Activated CD8-positive, alpha-beta T cell treated with anti-CD3 and anti-CD28 coated beads for 36 hours (primary cell): ENCODE results near the gene KIF2A. TPM values are rescaled to one million over a fixed set of nuclear protein-coding genes. Genes with fewer than 3 reads are reported as not detected.

Source experiments
- ATAC-seq: fragments of 200-7000 bp; cut with Tn5 transposase; one replicate; pipeline ENCODE4 v1.10.0; 2021; ENCODE audit warnings: mild to moderate bottlenecking, moderate library complexity
- CTCF ChIA-PET: fragments of 350-600 bp; sonication (Branson Sonifier 250); formaldehyde crosslinking; loops from one replicate; lab custom pipeline; 2021; ENCODE audit warnings: antibody characterized with exemption; lab: Charles Lee
- POLR2A ChIA-PET: fragments of 350-600 bp; sonication (Branson Sonifier 250); formaldehyde crosslinking; loops from one replicate; lab custom pipeline; 2021; ENCODE audit warnings: antibody characterized with exemption; lab: Charles Lee
- DNase-seq: peaks from one replicate; pipeline ENCODE4 v3.0.0-alpha.2; 2020
- H3K27ac Mint-ChIP-seq: one replicate; pipeline ENCODE4 v1.8.0; 2021; ENCODE audit warnings: mild to moderate bottlenecking, mixed read lengths
- H3K27me3 Mint-ChIP-seq: one replicate; pipeline ENCODE4 v1.8.0; 2021; ENCODE audit warnings: mixed read lengths
- H3K36me3 Mint-ChIP-seq: one replicate; pipeline ENCODE4 v1.8.0; 2021; ENCODE audit warnings: low read depth, mixed read lengths
- H3K4me1 Mint-ChIP-seq: one replicate; pipeline ENCODE4 v1.8.0; 2021; ENCODE audit warnings: low read depth, mixed read lengths
- H3K4me3 Mint-ChIP-seq: one replicate; pipeline ENCODE4 v1.8.0; 2021; ENCODE audit warnings: mild to moderate bottlenecking, moderate library complexity, mixed read lengths
- H3K9me3 Mint-ChIP-seq: one replicate; pipeline ENCODE4 v1.8.0; 2021; ENCODE audit warnings: mixed read lengths
- intact Hi-C: fragments of 100-400 bp; cut with micrococcal nuclease; formaldehyde crosslinking; loops from one replicate; pipeline ENCODE4 v1.10.0; 2022
- total RNA-seq, 2 experiments: library from RNA; stranded (reverse); gene quantifications; one replicate each; pipeline ENCODE4 v1.2.3, GENCODE V29; 2021
- TF ChIP-seq, protein P1 (sequence below): fragments of 200-600 bp; IDR thresholded peaks from one replicate; pipeline ENCODE4 v1.8.0; 2022; ENCODE audit warnings: antibody characterized with exemption, mild to moderate bottlenecking

The KIF2A gene
- total RNA-seq, 2 experiments from 2014 or later = 251 to 257 TPM

DNA sequence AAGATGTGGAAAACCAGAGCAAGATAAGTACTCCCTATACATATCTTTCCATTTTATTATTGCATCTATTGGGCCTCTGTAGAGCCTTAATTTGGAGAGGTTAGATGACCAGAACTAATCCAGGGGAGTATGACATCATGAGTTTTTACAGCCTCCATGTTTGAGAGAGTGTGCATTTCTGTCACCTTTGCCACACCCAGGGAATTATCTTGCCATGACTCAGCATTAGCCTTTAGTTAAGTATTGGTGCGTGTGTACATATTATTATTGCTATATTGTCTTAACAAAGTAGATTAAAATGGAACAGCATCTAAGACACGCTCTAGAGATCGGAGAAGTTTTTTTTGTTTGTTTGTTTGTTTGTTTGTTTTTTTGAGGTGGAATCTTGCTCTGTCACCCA is 70.1 kb downstream of the KIF2A start:
- ATAC-seq (no peak), DNase-seq (no peak)
- intact Hi-C loops = no loop called here
- no peaks in the 10 kb centered on the region for H3K4me1 Mint-ChIP-seq
- peak overlapping the region; percentile 40 for H3K27ac Mint-ChIP-seq
- H3K36me3 Mint-ChIP-seq = peaks cover 65% of the 10 kb centered on the region
- POLR2A ChIA-PET = no interaction called here
- H3K27me3 Mint-ChIP-seq = no peaks in the 10 kb centered on the region
- no peak overlapping the region for H3K4me3 Mint-ChIP-seq
- no peaks in the 10 kb centered on the region for H3K9me3 Mint-ChIP-seq
- CTCF ChIA-PET = no interaction called here
- TF ChIP-seq, protein P1, sequence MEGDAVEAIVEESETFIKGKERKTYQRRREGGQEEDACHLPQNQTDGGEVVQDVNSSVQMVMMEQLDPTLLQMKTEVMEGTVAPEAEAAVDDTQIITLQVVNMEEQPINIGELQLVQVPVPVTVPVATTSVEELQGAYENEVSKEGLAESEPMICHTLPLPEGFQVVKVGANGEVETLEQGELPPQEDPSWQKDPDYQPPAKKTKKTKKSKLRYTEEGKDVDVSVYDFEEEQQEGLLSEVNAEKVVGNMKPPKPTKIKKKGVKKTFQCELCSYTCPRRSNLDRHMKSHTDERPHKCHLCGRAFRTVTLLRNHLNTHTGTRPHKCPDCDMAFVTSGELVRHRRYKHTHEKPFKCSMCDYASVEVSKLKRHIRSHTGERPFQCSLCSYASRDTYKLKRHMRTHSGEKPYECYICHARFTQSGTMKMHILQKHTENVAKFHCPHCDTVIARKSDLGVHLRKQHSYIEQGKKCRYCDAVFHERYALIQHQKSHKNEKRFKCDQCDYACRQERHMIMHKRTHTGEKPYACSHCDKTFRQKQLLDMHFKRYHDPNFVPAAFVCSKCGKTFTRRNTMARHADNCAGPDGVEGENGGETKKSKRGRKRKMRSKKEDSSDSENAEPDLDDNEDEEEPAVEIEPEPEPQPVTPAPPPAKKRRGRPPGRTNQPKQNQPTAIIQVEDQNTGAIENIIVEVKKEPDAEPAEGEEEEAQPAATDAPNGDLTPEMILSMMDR = no peak

DNA sequence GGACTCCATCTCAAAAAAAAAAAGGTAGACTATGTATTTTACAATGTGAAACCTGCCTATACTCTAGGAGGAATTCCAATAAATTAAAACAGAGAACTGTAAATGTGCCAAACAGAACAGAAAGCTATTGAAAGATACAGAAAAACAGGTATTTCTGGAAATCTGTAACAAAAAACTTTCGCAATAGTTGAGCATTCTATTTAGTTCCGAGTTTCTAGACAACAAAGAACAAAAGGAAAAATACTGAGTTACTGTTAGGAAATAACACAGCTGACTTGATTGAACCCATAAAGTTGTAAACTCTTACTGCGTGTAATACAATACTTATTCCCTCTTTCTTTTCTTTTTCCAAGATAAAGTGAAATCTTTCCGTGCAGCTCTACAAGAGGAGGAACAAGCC is 79.1 kb downstream of the KIF2A start:
- H3K4me1 Mint-ChIP-seq = peaks cover 2% of the 10 kb centered on the region
- ATAC-seq (no peak), DNase-seq (no peak)
- CTCF ChIA-PET = interaction anchor here (0.8 to 1.5 kb wide), 6 partner anchors 14 to 160 kb away, joined by 3 to 6 read pairs (median 3); no protein-coding TSS in a partner anchor
- peak overlapping the region; percentile 51 for H3K27ac Mint-ChIP-seq
- POLR2A ChIA-PET = interaction anchor here (1.1 to 5.8 kb wide), 2 partner anchors 18 to 21 kb away, joined by 3 to 31 read pairs; partner anchors contain the start of gene DIMT1
- no peak overlapping the region for H3K4me3 Mint-ChIP-seq
- no peaks in the 10 kb centered on the region for H3K9me3 Mint-ChIP-seq
- TF ChIP-seq, protein P1 = no peak
- H3K27me3 Mint-ChIP-seq = no peaks in the 10 kb centered on the region
- peaks cover 51% of the 10 kb centered on the region for H3K36me3 Mint-ChIP-seq
- intact Hi-C loops = no loop called here

DNA sequence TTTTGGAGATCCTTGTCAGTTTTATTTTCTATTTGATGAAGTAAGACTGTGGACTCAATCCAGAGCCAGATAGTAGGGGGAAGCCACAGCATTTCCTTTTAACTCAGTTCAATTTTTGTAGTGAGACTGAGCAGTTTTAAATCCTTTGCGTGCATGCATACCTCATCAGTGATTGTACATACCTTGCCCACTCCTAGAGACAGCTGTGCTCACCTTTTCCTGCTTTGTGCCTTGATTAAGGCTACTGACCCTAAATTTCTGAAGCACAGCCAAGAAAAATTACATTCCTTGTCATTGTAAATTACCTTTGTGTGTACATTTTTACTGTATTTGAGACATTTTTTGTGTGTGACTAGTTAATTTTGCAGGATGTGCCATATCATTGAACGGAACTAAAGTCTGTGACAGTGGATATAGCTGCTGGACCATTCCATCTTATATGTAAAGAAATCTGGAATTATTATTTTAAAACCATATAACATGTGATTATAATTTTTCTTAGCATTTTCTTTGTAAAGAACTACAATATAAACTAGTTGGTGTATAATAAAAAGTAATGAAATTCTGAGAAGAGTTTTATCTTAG is 79.9 kb downstream of the KIF2A start:
- DNase-seq (no peak), ATAC-seq (no peak)
- no peak overlapping the region for H3K4me3 Mint-ChIP-seq
- ChIA-PET POLR2A (interaction anchor here (1.1 to 5.8 kb wide), 2 partner anchors 17 to 22 kb away, joined by 3 to 31 read pairs; partner anchors contain the start of gene DIMT1), CTCF (interaction anchor here (0.8 to 1.5 kb wide), 3 partner anchors 15 to 30 kb away, joined by 3 read pairs; no protein-coding TSS in a partner anchor)
- H3K27ac Mint-ChIP-seq = peak overlapping the region; percentile 51
- TF ChIP-seq, protein P1 = no peak
- H3K36me3 Mint-ChIP-seq = peaks cover 48% of the 10 kb centered on the region
- intact Hi-C loops = no loop called here
- H3K27me3 Mint-ChIP-seq = no peaks in the 10 kb centered on the region
- H3K9me3 Mint-ChIP-seq = no peaks in the 10 kb centered on the region
- H3K4me1 Mint-ChIP-seq = peaks cover 4% of the 10 kb centered on the region

DNA sequence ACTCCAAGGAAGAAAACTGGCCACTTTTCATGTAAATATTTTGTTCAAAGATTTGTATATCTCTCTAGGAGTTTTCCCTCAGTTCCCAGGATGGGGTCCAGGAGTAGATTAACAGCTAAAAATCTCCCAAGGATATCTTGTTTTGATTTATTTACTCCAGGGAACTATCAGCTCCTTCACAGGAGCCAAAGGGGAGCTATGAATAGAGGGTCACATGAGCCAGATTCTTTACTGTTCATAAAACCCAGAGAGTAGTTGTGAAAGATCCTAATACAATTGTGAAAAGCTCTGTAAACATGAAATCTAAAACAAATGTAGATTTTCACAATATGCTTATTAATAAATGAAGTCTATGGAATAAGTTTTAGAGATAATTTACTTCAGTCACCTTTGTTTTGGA is 80.8 kb downstream of the KIF2A start:
- Mint-ChIP-seq H3K9me3 (no peaks in the 10 kb centered on the region), H3K4me3 (no peak overlapping the region), H3K27me3 (no peaks in the 10 kb centered on the region), H3K4me1 (peaks cover 6% of the 10 kb centered on the region), H3K27ac (peak overlapping the region; percentile 7), H3K36me3 (peaks cover 44% of the 10 kb centered on the region)
- CTCF ChIA-PET = interaction anchor here (0.6 to 1.3 kb wide), 5 partner anchors 15 to 163 kb away, joined by 3 to 5 read pairs (median 3); partner anchors contain the start of gene DIMT1
- intact Hi-C loops = no loop called here
- DNase-seq (no peak), ATAC-seq (no peak)
- TF ChIP-seq, protein P1 = no peak
- POLR2A ChIA-PET = interaction anchor here (1.5 to 5.8 kb wide), 2 partner anchors 10 to 16 kb away, joined by 6 to 31 read pairs; partner anchors contain the start of gene DIMT1
